GM12892 (cell line): Measurements from ENCODE around the gene LRRC70.
"Not testable (repeated sequence)": the region's sequence is repeated elsewhere in the genome, so short reads cannot be mapped to it uniquely, and the experiment has no call there.

Experiments
- DNase-seq: peaks from one replicate; pipeline ENCODE4 v3.0.0; 2011; ENCODE audit not compliant: insufficient read length
- FAIRE-seq: peaks from 2 replicates; lab custom pipeline; 2011; peaks lifted over from hg19 to GRCh38; lab: Jason Lieb, UNC
- POLR2A ChIP-seq: IDR thresholded peaks from 2 replicates; pipeline ENCODE4 v1.6.1; 2011; ENCODE audit warnings: low read depth, low read length, control low read depth
- POLR2AphosphoS5 ChIP-seq: IDR thresholded peaks from 2 replicates; pipeline ENCODE4 v1.6.1; 2011; ENCODE audit warnings: low read depth, low read length, control low read depth
- TAF1 ChIP-seq: IDR thresholded peaks from 2 replicates; pipeline ENCODE4 v1.6.1; 2011; ENCODE audit warnings: low read depth, mild to moderate bottlenecking, control low read depth, low read length, borderline replicate concordance

LRRC70 gene

GRCh38 chr5:62616615-62617277, 38.1 kb downstream of the LRRC70 start:
- TF ChIP-seq TAF1 (no peak), POLR2AphosphoS5 (no peak), POLR2A (no peak)
- FAIRE-seq (no peak), DNase-seq (no peak)

GRCh38 chr5:62617943-62618342, 39.3 kb downstream of the LRRC70 start:
- FAIRE-seq, result no peak
- TF ChIP-seq POLR2A (no peak), TAF1 (no peak), POLR2AphosphoS5 (no peak)
- no peak for DNase-seq

- TF ChIP-seq TAF1 (no peak), POLR2AphosphoS5 (no peak)
- FAIRE-seq (no peak), DNase-seq (no peak)
Observed at GRCh38 chr5:62620761-62621160, 42.1 kb downstream of the LRRC70 start.

- FAIRE-seq (no peak), DNase-seq (no peak)
- no peak for TF ChIP-seq POLR2A
- no peak for TF ChIP-seq POLR2AphosphoS5
- TF ChIP-seq TAF1, result no peak
Observed at GRCh38 chr5:62621280-62621679, 42.7 kb downstream of the LRRC70 start.

GRCh38 chr5:62623271-62623670, 44.7 kb downstream of the LRRC70 start:
- TF ChIP-seq POLR2A (no peak), TAF1 (no peak), POLR2AphosphoS5 (no peak)
- DNase-seq (no peak), FAIRE-seq (no peak)

- DNase-seq, FAIRE-seq: not testable (repeated sequence)
Observed at GRCh38 chr5:62624436-62624835, 45.8 kb downstream of the LRRC70 start.

- FAIRE-seq, result no peak
- DNase-seq, result no peak
- TF ChIP-seq POLR2AphosphoS5 (no peak), TAF1 (no peak), POLR2A (no peak)
Observed at GRCh38 chr5:62626534-62626933, 47.9 kb downstream of the LRRC70 start.

- no peak for TF ChIP-seq POLR2AphosphoS5
- no peak for TF ChIP-seq POLR2A
- no peak for TF ChIP-seq TAF1
- DNase-seq (no peak), FAIRE-seq (no peak)
Observed at GRCh38 chr5:62627121-62627520, 48.5 kb downstream of the LRRC70 start.

GRCh38 chr5:62627901-62628300, 49.3 kb downstream of the LRRC70 start:
- TF ChIP-seq POLR2A (no peak), TAF1 (no peak), POLR2AphosphoS5 (no peak)
- DNase-seq (no peak), FAIRE-seq (no peak)
